OCI-M2 (cell line): ENCODE measurements around the gene GNAI3.

Source experiments
- DNase-seq: peaks from one replicate; lab custom pipeline; 2025; ENCODE audit not compliant: unreplicated experiment; lab: John Stamatoyannopoulos, UW

GNAI3 gene

DNA sequence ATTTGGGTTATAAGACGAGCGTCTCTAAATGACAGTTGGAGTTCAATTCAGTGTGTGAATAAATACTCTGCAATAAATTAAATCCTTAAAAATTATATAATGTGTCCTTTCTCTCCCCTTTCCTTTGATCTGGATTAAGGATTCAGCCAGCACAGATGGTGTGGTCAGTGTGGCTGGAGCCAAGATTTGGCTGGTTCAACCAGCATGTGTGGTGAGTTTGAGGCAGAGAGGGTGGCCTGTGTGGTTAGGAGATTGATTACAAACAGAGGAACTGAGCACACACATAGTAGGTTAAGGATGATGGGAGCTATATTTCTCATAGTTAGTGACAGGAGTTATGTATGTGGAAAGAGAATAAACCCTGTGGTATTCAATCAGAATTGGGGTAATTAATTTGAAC, 24.7 kb upstream of the GNAI3 start:
- DNase-seq, result no peak

DNA sequence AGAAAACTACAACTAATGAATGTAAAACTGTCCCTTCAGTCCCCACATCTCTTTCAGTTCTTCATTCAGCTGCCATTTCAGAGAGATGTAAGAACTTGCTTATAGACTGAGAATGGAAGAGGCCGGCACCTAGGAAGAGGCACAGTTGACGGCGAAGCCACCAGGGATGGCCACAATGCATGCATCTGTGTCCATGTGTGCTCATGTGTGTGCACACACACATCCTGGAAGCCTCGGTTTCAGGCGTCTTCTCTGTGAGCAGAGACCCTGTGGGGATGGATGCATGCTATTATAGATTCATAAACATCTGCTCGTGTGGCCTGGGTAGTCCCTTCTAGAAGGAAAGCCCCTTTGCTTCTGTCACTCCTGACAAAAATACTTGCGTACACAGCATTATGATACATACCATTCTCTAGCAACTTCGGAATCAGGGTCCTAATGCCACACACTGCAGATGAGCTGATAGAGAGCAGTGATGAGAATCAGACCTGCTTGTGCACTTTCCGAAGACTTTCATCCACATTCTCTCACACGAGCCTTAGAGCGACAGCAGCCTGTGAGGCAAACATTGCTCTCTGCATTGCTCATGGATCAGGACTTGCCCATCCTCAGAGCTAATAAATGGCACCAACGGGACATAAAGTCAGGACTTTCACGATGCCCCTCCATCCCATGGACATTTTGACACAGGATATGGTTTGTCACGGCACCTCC, 21.2 kb upstream of the GNAI3 start:
- no peak for DNase-seq

DNA sequence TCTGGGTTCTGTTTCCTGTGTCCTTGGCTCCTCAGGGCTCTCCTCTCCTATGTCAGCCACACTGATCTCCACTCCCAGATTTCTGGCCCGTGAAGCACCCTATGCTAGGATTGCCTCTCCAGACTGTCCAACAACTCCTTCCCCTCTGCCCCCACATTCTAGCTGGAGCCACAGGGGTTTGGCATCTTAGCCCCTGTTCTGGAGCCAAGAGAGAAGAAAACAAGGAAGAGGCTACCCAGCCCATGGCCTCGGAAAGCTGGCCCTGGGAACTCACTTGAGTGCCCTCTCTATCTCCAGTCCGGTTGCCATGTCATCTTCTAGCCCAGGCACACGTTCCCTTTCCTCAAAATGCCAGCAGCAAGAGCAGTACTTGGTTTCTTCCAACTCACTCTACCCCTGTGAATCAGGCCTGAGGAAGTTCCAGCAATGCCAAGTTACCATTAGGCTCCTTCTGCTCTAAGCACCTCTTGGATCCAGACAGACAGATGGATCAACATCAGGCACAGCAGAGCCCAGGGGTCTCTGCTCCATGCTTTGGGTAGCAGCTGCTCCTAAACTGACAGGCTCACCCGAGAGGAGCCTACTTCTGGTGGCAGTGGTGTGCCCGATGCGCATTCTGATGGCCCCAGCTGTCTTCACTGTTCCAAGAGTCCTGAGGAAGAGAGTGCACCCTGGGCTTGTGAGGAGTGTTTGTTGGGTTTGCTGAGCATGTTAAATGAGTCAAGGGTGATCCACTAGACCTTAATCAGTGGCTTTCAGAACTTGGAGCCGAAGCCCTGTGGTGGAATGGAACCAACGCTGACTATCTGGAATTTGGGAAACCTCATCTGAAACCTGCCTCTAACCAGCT, 20.3 kb upstream of the GNAI3 start:
- no peak for DNase-seq

DNA sequence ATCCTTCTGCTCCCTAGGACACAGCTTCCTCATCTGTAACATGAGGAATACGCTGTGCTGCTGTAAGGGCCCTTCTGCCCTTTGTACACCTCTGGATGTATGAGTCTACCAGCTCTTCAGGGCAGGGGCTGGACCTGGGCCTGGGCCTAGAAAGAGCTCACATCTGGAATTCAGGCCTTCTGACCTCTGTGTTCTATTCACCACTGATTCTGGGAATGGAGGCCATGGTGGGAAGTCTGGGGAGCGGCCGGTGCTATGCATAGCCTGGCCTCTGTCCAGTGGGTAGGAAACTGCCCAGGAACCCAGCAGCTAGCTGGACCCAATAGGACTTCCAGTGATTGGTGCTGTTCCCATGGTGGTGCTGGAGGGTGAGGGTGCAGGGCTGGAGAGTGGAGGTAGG, 19.7 kb upstream of the GNAI3 start:
- no peak for DNase-seq

DNA sequence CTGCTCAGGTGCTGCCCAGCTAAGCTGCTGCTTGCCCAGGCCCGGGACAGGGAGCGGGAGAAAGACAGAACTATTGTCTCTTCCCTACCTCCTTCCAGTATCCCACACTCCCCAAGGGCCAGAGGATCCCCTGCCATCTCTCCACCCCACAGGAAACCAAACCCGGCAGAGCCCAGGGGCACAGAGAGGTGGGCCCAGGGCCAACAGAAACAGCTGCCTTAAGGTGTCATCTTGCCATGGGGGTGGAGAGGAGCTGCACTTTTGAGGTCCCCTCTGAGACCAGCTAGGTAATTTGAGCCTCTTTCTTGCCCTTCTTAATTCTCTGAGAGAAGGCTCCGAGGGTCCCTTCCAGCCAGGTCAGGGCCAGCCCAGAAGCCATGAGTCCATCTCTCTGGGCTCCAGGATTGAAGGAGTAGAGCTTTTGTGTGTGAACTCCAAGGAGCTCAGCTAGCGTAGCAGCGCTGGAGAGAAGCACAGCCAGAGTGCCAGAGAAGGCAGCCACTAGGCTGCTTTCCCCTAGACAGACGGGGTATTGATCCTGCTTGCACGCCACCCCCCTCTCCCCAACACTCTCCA, 18.4 kb upstream of the GNAI3 start:
- no peak for DNase-seq

DNA sequence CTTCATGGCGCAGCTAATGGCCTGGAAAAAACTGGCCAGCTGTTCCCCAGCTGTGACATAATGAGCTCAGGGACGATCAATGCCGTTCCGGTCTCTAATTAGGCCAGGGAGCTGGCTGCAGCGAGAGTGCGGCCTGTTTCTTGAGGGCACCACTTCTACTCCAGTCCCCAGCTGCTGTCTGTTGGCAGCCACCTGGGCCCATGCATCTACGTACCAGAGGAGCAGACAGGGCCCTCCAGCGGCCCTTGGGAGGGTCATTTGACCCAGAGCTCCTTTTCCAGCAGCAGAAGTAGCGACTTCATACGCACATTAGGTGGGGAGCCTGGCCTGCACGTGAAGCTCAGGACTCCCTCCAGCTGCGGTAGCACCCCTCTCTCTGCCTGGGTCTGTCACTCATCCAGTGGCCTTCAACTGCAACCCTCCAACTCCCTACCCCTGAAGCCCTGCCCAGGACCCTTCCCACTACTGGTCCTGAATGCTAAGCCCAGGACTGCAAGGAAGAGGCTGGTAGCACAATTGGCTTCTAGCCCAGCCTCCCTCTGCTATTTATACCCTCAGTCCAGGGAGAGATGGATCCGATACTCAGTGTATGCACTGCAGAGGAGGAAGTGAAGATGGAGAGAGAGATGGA, 17.8 kb upstream of the GNAI3 start:
- no peak for DNase-seq

DNA sequence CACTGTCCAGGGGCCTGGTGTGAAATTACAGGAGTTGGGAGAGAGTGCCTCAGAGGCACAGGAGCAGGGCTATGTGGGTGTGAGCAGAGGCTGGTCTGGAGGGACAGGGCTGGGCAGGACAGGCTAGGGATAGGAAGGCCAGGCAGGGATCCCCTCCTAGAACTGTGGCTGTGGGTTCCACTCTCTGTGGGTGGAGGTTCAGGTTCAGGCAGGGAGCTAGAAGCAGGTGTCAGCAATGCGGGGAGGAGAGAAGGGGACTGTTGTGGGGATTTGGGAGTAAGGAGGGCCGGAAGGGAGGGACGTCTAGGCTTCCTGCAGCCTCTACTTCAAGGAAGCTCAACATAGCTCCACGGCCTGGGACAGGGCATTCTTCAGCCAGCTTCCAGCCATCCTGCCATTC, 17.0 kb upstream of the GNAI3 start:
- DNase-seq, result no peak

DNA sequence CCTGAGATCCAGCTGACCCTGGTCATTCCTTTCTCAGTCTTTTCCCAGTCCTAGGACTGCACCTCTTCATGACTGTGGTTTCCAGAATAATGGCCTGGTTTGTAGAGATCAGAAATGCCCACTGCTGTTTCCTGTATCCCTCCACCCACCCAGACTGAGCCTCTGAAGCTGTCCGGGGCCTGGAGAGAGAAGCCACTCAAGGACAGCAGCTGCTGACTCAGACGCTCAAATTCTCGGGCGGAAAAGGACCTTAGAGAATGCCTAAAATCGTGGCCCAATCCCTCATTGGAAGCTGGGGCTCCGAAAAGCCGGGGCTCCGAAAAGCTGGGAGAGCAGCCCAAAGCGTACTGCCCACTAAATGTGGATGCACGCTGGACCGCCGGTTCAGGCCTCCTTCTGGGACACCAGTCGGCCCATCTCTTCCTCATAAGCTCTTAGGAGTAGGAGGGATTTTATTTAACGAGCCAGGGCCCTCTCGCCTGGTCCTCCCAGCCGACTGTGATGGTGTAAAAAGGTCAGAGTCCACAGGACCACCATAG, 16.5 kb upstream of the GNAI3 start:
- no peak for DNase-seq

DNA sequence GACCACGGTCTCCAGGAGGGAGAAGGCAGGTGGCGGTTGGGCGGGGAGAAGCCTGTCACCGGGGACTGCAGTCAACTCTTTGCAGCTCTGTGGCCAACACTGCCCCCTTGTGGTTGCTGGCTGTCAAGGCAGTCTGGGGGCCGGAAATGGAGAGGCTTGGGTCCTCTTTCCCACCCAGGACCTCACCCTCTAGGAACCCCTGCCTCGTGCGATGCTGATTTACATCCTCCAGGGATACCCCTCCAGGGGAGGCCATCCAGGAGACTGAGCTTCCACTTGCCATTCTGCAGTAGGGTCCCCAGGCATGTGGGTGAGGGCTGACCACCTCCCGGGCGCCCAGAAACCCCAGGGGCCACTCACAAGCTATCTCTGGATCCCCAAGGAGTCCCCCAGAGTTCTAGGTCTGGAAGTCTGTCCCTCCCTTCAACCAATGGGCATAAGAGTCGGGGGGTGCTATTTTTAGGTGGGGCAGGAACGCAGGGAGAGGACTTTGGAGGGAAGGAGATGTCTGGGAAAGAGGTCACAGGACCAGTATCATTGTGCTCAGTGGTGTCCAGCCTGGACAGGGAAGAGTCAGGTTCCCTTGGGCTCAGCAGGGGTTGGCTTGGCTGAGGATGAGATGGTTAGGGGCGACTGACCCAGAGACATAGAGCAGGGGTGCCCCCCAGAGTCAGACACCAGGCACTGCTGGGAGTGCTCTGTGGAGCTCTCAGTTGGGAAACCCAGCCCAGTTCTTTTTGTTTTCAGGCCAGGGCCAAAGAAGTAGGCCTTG, 15.9 kb upstream of the GNAI3 start:
- peak; percentile 34 for DNase-seq

DNA sequence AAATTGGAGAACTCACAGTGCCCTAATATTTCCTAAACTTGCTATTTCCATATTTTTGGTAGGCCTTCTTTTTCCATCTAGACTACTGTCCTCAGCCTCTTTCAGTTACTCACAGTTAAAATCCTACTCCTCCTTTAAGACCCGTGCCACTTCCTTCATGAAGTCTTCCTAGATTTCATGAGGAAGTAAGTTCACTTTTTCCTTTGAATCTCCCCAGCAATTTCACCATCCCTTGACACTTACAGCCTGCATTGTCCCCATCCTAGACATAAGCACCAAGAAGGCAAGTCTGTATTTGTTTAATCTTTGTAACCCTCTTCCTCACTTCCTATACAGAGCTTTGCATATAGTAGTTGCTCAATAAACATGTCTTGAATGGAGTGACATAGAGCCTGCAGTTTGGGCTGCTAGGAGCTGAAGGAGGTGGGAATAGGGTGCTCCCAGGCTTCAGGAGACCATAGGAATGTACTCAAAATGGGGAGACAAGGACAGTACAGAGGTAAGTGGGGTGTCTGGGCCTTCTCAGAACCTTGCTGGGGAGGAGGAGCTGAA, 14.0 kb upstream of the GNAI3 start:
- no peak for DNase-seq

DNA sequence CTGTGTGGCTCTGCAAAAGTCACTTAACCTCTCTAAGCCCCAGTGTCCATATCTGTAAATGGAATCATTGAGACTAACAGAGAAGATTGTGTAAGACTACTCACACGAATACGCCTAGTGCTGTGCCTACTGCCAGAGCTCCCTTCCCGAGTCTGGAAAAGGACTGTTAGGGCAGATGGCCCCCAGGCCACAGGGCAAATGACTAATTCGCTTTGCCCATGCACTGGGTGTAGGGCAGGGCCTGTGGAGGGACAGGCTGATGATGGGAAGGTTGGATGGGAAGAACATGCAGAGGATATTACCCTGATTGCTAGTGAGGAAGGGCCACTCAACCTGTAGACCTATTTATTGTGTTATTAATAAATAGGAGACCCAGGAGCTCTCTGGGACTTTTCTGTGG, 12.9 kb upstream of the GNAI3 start:
- DNase-seq, result no peak

DNA sequence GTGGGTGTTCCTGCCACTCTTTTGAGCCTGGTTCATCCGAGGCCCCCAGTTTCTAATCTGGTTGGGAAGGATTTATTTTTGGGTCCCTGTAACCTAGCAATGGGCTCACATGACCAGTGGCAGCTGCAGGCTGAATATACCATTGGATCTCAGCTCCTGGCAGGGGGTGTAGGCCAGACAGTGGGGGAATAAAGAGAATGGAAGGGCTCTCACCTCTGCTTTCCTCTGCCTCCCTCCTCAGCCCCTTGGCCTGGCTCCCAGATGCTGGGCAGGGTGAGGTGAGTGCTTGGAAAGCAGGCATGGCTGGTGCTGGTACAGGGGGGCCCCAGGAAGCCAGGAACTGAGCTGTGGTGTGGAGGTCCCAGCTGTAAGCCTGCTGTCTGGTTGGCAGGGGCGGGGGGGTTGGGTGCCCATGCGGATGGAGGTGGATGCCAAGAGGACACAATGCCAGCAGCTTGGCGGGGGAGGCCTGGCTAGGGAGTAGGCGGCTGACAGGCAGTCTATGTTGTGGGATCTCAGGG, 12.4 kb upstream of the GNAI3 start:
- DNase-seq, result no peak

DNA sequence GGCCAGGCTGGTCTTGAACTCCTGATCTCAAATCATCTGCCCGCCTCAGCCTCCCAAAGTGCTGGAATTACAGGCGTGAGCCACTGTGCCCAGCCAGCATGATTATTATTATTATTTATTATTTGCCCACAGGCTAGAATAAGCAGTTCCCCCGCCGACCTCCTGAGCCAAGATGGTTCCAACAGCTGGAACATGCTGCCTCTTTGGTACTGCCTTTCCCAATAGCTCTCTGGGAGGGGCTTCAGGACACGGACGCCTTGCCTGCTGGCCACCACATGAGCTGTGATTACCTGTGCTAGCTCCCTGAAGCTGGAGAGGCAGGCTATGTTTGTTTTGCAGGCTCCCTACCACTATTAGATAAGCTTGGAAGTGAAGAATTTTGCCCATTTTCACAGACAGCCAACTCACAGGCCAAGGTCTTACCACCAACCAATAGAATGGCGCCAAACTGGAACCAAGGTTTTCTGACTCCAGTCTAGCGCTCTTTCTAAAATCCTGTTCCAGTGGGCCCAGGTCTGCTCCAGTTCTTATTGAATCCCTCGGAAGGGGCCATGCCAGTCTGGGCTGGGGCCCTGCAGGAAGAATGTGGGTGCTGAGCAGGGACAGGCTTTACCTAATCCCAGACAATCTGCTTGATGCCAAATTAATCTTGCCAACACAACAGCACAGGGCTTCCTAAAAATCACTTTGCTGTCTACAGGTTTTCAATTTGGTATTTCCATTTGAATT, 10.8 kb upstream of the GNAI3 start:
- no peak for DNase-seq

DNA sequence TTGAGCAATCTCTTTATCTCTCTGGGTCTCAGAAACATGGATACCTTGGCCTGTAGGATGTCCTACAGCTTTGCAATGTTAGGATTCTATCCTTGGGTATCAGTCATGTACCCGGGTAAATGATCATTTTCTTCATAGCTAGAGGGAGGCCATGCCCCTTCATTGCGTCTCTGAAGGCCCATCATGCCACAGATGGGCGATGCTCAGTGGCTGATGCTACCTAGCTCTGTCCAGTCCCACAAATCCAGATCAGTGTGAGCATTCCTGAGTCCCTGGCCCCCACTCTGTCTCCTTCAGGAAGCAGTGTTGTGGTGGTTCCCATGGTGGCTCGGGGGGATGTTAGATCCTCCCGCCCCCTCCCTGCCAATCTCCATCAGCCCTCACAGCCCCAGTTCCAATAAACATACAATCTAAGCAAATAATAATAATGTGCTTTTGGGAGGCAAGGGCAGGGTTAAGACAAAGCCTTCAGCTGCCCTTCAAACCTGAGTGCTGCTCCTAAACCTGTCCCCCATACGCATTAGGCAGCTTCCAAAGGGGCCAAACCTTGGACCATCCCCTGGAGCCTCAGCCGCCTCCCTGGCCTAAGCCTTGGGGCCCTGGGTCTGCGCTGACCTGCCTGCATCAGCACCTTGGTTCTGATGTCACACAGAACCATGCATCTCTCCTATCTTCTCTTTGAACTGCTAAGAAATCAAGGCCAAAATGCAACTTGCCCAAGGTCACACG, 9.4 kb upstream of the GNAI3 start:
- DNase-seq, result no peak

DNA sequence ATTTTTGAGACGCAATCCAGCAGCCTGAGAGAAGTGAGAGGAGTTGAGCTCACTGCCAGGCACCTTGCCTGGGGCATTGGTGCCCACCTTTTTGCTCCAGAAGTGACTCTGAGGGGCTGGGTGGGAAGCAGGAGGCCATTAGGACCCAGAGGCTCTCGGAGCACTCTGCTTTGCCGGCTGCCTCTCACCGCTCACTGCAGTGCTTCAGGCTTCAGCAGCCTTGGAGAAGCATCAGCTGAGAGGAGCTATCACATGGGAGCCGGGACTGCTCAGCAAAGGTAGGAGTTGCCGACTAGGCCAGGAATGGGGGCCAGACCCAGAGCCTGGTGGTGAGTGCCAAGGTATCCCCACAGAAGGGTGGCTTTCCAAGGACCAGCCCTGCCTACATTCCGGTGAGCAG, 8.7 kb upstream of the GNAI3 start, which contains the start of gene GPR61:
TSS of gene GPR61 (plus strand) at position 197 of the 400 bp plus-strand sequence. CDS start 3,151 bp downstream, outside the sequence.
- no peak for DNase-seq

DNA sequence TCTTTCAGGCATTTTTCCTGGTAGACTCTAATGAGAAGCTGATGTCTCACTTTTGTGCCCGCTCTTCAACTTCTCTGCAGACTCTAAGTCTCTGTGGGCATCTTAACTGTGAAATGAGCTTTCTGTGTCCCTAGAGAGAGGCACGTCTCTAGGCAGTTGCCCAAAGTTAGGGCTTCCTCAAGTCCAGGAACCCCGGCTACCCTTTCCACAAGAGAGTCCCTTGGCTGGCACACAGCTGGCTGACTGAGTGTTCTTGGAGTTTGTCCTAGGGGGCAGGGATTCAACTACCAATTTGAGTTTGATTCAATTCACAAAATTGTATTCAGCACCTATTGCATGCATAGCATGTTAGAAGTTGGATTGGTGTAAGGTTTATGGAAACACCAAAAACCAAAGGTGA, 7.3 kb upstream of the GNAI3 start:
- DNase-seq, result no peak

DNA sequence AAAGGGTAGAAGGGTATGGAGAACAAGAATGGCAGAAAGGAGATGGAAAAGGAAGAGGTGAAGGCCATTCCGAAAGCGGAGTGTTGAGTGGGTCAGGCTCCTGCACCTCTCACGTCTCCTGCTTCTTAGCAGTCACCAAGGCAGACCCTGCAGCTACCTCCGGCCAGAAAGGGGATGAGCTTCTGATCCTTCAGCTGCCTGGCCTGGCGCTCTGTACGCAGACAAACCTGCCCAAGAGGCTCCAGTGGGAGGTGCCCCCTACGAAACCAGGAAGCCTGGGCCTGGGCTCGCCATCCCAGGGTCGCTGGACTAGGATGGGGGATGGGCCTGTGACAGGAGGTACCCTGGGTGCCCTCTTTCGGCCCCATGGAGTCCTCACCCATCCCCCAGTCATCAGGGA, 5.8 kb upstream of the GNAI3 start:
- no peak for DNase-seq

DNA sequence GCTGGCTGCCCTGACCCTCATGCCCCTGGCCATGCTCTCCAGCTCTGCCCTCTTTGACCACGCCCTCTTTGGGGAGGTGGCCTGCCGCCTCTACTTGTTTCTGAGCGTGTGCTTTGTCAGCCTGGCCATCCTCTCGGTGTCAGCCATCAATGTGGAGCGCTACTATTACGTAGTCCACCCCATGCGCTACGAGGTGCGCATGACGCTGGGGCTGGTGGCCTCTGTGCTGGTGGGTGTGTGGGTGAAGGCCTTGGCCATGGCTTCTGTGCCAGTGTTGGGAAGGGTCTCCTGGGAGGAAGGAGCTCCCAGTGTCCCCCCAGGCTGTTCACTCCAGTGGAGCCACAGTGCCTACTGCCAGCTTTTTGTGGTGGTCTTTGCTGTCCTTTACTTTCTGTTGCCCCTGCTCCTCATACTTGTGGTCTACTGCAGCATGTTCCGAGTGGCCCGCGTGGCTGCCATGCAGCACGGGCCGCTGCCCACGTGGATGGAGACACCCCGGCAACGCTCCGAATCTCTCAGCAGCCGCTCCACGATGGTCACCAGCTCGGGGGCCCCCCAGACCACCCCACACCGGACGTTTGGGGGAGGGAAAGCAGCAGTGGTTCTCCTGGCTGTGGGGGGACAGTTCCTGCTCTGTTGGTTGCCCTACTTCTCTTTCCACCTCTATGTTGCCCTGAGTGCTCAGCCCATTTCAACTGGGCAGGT, 5.0 kb upstream of the GNAI3 start:
- DNase-seq, result no peak
